Measurements from ENCODE around the gene HERC2. TPM values are rescaled to one million over a fixed set of nuclear protein-coding genes. Genes with fewer than 3 reads are reported as not detected.

HERC2 gene
- total RNA-seq, 1 experiment from 2014 or later: 69.7 TPM

- ATAC-seq (no peak), DNase-seq (ENCODE audit: low read depth, low spot score) (no peak)
- no TSS peak for BruUV-seq (replicated peaks)
- no peak overlapping the region for H3K4me3 ChIP-seq (ENCODE audit: low read depth in 2 of 2, low read length in 2 of 2)
- ChIA-PET POLR2A (no interaction called here), CTCF (no interaction called here)
- intact Hi-C loops (cut with micrococcal nuclease; ENCODE audit: unreplicated experiment) (loop anchor here (5.0 kb wide), 1 partner anchor 1238 kb away; no protein-coding TSS in a partner anchor), in situ Hi-C loops (cut with HindIII; ENCODE audit: low pct_unique_long_range_greater_than_20kb, low sequenced_read_pairs) (no loop called here)
- H3K27me3 ChIP-seq (ENCODE audit: control insufficient read depth, insufficient read depth, low read length): no peaks in the 10 kb centered on the region
- peaks cover 18% of the 10 kb centered on the region for H3K36me3 ChIP-seq (ENCODE audit: control insufficient read depth, insufficient read depth, low read length)
- no peaks in the 10 kb centered on the region for H3K4me1 ChIP-seq (ENCODE audit: control insufficient read depth, insufficient read depth, low read length)
- no peak overlapping the region for H3K27ac ChIP-seq (ENCODE audit: low read length)
- H3K9me3 ChIP-seq (ENCODE audit: control insufficient read depth, insufficient read depth, low read depth, low read length): no peaks in the 10 kb centered on the region
- no peak for TF ChIP-seq REST (IDR thresholded peaks at IDR 0.05; ENCODE audit: insufficient read depth in 1 of 2, low read depth in 2 of 2, low read length in 1 of 2)
- TF ChIP-seq TCF7L2 (IDR thresholded peaks at IDR 0.05; ENCODE audit: low read depth, low read length): no peak
Observed at GRCh38 chr15:28124841-28125240, 197.1 kb downstream of the HERC2 start.

GRCh38 chr15:28123408-28124023 lies 198.5 kb downstream of the HERC2 start:
- Histone ChIP-seq H3K27me3 (ENCODE audit: control insufficient read depth, insufficient read depth, low read length) (no peaks in the 10 kb centered on the region), H3K9me3 (ENCODE audit: control insufficient read depth, insufficient read depth, low read depth, low read length) (no peaks in the 10 kb centered on the region), H3K4me3 (ENCODE audit: low read depth in 2 of 2, low read length in 2 of 2) (no peak overlapping the region), H3K27ac (ENCODE audit: low read length) (no peak overlapping the region), H3K4me1 (ENCODE audit: control insufficient read depth, insufficient read depth, low read length) (no peaks in the 10 kb centered on the region), H3K36me3 (ENCODE audit: control insufficient read depth, insufficient read depth, low read length) (peaks cover 20% of the 10 kb centered on the region)
- ATAC-seq (peak; percentile 88), DNase-seq (ENCODE audit: low read depth, low spot score) (peak; percentile 36)
- ChIA-PET CTCF (no interaction called here), POLR2A (no interaction called here)
- BruUV-seq (replicated peaks): no TSS peak
- in situ Hi-C loops (cut with HindIII; ENCODE audit: low pct_unique_long_range_greater_than_20kb, low sequenced_read_pairs) (no loop called here), intact Hi-C loops (cut with micrococcal nuclease; ENCODE audit: unreplicated experiment) (loop anchor here (5.0 kb wide), 1 partner anchor 1236 kb away; no protein-coding TSS in a partner anchor)
- TF ChIP-seq REST (IDR thresholded peaks at IDR 0.05; ENCODE audit: insufficient read depth in 1 of 2, low read depth in 2 of 2, low read length in 1 of 2) (no peak), CTCF (IDR thresholded peaks at IDR 0.05) (peak; percentile 87)
